ENCODE measurements around the gene MTHFD1L.

GRCh38 chr6:150880336-150880735 is 14.8 kb downstream of the MTHFD1L start:
- TF ChIP-seq YY1 (IDR thresholded peaks at IDR 0.05; ENCODE audit: insufficient read depth, insufficient read length) = no peak
- no peak for TF ChIP-seq ZNF274 (IDR thresholded peaks at IDR 0.05; ENCODE audit: low read depth, low read length)
- TF ChIP-seq SUZ12 (IDR thresholded peaks at IDR 0.05; ENCODE audit: extremely low read depth, insufficient read depth, insufficient read length) = no peak

All from NT2/D1 (cell line).